ENCODE results near the gene ZFYVE28. TPM values are rescaled to one million over a fixed set of nuclear protein-coding genes. Genes with fewer than 3 reads are reported as not detected.

Gene ZFYVE28
- total RNA-seq, 1 donor from 2014 or later, result 5.9 TPM

- ATAC-seq (ENCODE audit: low read depth) (peak; percentile 56), DNase-seq (no peak)
- Mint-ChIP-seq H3K4me3 (peak overlapping the region; percentile 66), H3K27ac (peak overlapping the region; percentile 37), H3K36me3 (ENCODE audit: low read depth) (no peaks in the 10 kb centered on the region), H3K4me1 (peaks cover 32% of the 10 kb centered on the region), H3K9me3 (no peaks in the 10 kb centered on the region), H3K27me3 (peaks cover 5% of the 10 kb centered on the region)
- TF ChIP-seq, protein P1, sequence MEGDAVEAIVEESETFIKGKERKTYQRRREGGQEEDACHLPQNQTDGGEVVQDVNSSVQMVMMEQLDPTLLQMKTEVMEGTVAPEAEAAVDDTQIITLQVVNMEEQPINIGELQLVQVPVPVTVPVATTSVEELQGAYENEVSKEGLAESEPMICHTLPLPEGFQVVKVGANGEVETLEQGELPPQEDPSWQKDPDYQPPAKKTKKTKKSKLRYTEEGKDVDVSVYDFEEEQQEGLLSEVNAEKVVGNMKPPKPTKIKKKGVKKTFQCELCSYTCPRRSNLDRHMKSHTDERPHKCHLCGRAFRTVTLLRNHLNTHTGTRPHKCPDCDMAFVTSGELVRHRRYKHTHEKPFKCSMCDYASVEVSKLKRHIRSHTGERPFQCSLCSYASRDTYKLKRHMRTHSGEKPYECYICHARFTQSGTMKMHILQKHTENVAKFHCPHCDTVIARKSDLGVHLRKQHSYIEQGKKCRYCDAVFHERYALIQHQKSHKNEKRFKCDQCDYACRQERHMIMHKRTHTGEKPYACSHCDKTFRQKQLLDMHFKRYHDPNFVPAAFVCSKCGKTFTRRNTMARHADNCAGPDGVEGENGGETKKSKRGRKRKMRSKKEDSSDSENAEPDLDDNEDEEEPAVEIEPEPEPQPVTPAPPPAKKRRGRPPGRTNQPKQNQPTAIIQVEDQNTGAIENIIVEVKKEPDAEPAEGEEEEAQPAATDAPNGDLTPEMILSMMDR (IDR thresholded peaks at IDR 0.05), result no peak
- POLR2A ChIA-PET, result interaction anchor here (0.6 to 3.4 kb wide), 6 partner anchors 22 to 381 kb away, joined by 3 to 22 read pairs (median 6); partner anchors contain the start of gene MXD4
- intact Hi-C loops (cut with micrococcal nuclease), result loop anchor here (2.0 to 5.0 kb wide), 2 partner anchors 22 to 109 kb away; no protein-coding TSS in a partner anchor
- CTCF ChIA-PET, result no interaction called here
These were observed 27.5 kb downstream of the ZFYVE28 start for GRCh38 chr4:2390784-2391421.

- Mint-ChIP-seq H3K9me3 (no peaks in the 10 kb centered on the region), H3K4me3 (no peak overlapping the region), H3K27ac (no peak overlapping the region), H3K36me3 (ENCODE audit: low read depth) (no peaks in the 10 kb centered on the region), H3K4me1 (peaks cover 32% of the 10 kb centered on the region), H3K27me3 (peaks cover 5% of the 10 kb centered on the region)
- ChIA-PET POLR2A (interaction anchor here (1.5 kb wide), 1 partner anchor 128 kb away, joined by 3 read pairs; the partner anchor contains the start of gene MXD4), CTCF (no interaction called here)
- intact Hi-C loops (cut with micrococcal nuclease), result loop anchor here (2.0 to 5.0 kb wide), 2 partner anchors 23 to 108 kb away; no protein-coding TSS in a partner anchor
- no peak for DNase-seq
- TF ChIP-seq, protein P1 (IDR thresholded peaks at IDR 0.05), result no peak
- no peak for ATAC-seq (ENCODE audit: low read depth)
These were observed 28.3 kb downstream of the ZFYVE28 start for GRCh38 chr4:2390146-2390545.

- ATAC-seq (ENCODE audit: low read depth), result no peak
These were observed 28.8 kb downstream of the ZFYVE28 start for GRCh38 chr4:2389691-2390090.

DNA sequence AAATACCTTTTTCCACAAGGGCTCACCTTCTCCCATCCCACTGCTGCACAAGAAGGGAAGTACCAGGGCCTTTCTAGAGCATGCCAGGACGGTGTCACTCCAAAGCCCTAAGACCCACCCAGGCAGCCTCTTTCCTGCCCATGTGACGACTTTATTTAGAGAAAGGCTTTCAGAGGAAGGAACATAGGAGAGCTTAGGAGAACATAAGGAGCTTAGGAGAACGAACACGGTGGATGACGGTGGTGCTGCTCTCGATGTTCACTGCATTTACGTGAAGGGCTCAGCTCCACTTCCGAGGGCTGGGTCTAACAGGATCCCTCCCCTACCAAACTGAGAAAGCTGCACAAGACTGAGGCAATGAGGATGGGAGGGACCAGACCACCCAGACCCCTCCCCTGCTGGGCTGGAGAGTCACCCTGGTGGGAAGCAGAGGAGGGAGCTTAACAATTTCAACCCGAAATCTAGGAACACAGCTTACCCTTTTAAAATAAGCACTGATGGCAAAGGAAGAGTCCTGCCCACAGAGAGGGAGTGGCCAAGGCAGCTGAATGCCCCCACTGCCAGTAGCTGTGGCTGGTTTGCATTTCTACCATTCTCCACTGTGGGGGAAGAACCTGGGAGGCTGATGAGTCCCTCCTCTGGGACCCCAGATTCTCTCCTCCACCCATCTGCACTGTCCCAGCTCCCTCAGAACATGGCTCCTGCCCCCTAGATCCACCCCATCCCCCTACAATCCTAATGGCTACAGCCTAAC lies 29.8 kb downstream of the ZFYVE28 start:
- H3K27ac Mint-ChIP-seq, result no peak overlapping the region
- peaks cover 5% of the 10 kb centered on the region for H3K27me3 Mint-ChIP-seq
- intact Hi-C loops (cut with micrococcal nuclease), result no loop called here
- DNase-seq (no peak), ATAC-seq (ENCODE audit: low read depth) (no peak)
- no peak overlapping the region for H3K4me3 Mint-ChIP-seq
- H3K36me3 Mint-ChIP-seq (ENCODE audit: low read depth), result no peaks in the 10 kb centered on the region
- TF ChIP-seq, protein P1 (IDR thresholded peaks at IDR 0.05), result no peak
- H3K4me1 Mint-ChIP-seq, result peaks cover 24% of the 10 kb centered on the region
- ChIA-PET CTCF (no interaction called here), POLR2A (no interaction called here)
- H3K9me3 Mint-ChIP-seq, result no peaks in the 10 kb centered on the region

More at GRCh38 chr4:2389691-2390090, 28.8 kb downstream of the ZFYVE28 start:
- no peak for DNase-seq
- peaks cover 5% of the 10 kb centered on the region for H3K27me3 Mint-ChIP-seq
- no peak overlapping the region for H3K27ac Mint-ChIP-seq
- H3K4me1 Mint-ChIP-seq, result peaks cover 32% of the 10 kb centered on the region
- H3K36me3 Mint-ChIP-seq (ENCODE audit: low read depth), result no peaks in the 10 kb centered on the region
- intact Hi-C loops (cut with micrococcal nuclease), result loop anchor here (2.0 to 5.0 kb wide), 2 partner anchors 23 to 107 kb away; no protein-coding TSS in a partner anchor
- no peaks in the 10 kb centered on the region for H3K9me3 Mint-ChIP-seq
- TF ChIP-seq, protein P1 (IDR thresholded peaks at IDR 0.05), result no peak
- CTCF ChIA-PET, result no interaction called here
- H3K4me3 Mint-ChIP-seq, result no peak overlapping the region
- POLR2A ChIA-PET, result no interaction called here

DNA sequence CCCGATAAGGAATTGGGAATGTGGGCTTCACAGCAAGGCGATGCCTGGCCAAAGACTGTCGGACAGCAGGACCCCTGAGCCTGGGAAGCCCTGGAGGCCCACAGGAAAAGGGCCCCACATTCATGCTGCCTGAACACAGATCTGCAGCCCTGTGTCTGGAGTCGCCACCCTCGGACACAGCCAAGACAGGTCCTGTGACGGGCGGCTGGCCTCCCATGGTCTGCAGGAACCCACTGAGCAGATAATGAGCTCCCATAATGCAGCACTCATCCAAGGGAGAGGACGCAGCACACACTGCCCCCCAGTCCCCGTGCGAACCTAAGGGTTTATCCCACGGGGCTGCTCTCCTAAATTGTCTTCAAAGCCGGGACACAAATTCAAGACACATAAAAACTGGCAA lies 30.6 kb downstream of the ZFYVE28 start:
- CTCF ChIA-PET, result no interaction called here
- intact Hi-C loops (cut with micrococcal nuclease), result no loop called here

More for the DNA sequence above, 30.6 kb downstream of the ZFYVE28 start:
- DNase-seq (no peak), ATAC-seq (ENCODE audit: low read depth) (no peak)
- Mint-ChIP-seq H3K27ac (no peak overlapping the region), H3K4me1 (peaks cover 24% of the 10 kb centered on the region), H3K36me3 (ENCODE audit: low read depth) (no peaks in the 10 kb centered on the region), H3K9me3 (peaks cover 2% of the 10 kb centered on the region), H3K4me3 (no peak overlapping the region), H3K27me3 (peaks cover 5% of the 10 kb centered on the region)
- POLR2A ChIA-PET, result no interaction called here
- TF ChIP-seq, protein P1 (IDR thresholded peaks at IDR 0.05), result no peak

All from activated B cell treated with CpG ODN at 0.5 μM for 24 hours (primary cell).